NCI-H446 treated with DMSO at 0.1 percent for 48 hours (cell line): ENCODE data around the gene SLC22A17.
A peak's percentile ranks its signal among the peaks of the same experiment; 100 is the strongest.

Experiments used
- DNase-seq: peaks from one replicate; lab custom pipeline; 2025; lab: John Stamatoyannopoulos, UW

Gene SLC22A17

DNA sequence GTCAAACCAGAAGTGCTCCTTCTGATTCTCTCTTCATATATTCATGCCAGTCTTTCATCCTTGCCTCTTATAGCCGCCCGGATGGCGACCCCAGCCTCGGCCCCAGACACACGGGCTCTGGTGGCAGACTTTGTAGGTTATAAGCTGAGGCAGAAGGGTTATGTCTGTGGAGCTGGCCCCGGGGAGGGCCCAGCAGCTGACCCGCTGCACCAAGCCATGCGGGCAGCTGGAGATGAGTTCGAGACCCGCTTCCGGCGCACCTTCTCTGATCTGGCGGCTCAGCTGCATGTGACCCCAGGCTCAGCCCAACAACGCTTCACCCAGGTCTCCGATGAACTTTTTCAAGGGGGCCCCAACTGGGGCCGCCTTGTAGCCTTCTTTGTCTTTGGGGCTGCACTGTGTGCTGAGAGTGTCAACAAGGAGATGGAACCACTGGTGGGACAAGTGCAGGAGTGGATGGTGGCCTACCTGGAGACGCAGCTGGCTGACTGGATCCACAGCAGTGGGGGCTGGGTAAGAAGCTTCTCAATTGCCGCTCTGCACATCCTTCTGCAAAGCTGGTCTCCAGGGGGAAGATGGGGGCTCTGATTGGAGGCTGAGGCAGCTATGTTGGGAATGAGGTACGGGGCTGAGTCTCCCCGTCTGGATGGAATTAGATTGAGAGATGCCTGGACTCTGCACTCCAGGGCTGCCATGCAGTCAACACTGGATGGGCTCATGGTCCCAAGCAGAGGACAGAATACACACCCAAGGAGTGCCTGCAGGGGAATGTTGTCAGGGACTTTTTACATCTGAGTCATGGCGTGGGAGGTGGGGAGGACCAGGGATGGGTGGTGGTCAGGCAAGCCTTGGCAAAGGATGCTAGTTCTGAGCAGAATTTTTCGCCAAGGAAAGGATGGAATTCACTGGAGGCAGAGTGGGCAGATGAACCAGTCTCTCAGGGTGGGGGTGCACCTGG is 44.7 kb downstream of the SLC22A17 start:
- DNase-seq, result no peak

DNA sequence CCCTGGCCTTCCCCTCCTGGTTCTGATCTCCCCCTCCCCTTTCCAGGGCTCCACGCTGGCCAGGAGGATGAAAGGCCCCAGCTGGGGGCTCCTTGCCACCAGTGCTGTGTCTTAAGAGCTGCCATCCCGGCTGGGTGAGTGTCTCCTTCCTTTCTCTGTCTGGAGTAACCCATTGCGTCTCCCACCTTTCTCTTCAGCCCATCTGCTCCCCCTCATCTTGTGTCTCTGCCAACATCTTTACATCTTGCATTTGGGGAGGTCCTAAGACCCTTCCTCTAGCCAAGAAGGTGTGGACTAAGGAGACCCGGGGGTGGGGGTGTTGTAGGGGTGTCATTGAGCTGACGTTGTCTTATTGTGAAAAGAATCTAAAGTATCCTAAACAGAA is 45.5 kb downstream of the SLC22A17 start:
- DNase-seq, result no peak

DNA sequence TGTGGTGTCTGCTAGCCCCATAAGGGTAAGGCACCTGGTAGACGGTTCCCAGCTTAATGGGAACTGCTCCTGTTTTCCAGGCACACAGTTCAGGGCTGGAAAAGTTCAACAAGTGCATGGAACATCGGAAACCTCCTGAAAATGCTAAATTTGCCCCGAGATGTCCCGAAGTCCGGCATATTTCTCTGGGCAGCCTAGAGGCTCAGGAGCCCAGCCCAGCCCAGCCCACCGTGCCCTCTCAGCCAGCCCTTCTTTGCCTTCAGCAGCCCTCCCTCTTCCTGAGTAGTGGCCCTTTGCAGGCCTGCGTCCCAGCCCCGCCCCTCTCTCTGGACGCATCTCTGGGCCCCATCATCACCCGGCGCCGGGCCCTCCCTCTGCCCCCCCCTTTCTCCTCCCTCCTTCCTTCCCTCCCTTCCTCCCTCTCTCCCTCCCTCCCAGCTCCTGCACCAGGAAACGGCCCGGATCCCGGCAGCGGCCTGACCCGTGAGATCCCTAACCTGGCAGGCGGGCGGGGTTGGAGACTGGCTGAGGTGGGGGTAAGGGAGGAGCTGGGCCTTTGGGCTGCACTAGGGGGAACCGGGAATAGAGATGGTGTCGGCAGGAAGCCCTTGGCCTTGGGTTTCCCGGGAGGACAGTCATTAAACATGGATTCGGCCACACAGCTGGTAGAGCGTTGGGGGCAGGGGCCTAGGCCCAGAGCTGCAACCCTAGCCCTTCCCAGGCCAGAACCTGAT is 46.1 kb downstream of the SLC22A17 start, which contains the start of gene BCL2L2:
BCL2L2 (plus strand) TSS at position 422 of the 734 bp plus-strand sequence. CDS start 935 bp downstream, outside the sequence.
- peak; percentile 62 for DNase-seq

GRCh38 chr14:23302290-23303225 is 50.1 kb downstream of the SLC22A17 start, which contains the start of gene PPP1R3E:
Gene PPP1R3E (minus strand): TSS chr14:23302859. CDS start chr14:23302576, 283 bp downstream.
- DNase-seq, result peak; percentile 11

DNA sequence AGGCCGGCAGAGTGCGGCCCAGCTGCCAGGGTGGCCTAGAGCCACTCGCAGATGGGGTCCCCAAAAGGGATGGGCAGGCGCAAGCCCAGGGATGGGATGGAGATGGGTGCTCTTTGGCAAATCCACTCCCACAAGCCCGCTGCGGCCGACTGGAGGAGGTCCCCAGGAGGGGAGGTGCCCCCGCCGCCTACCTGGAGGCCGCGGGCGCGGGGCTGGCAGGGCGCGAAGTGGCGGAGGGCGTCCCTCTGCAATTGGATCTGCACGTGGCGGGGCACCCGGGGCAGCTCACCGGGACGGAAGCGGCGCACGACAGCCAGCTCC is 50.8 kb downstream of the SLC22A17 start:
- DNase-seq, result no peak

DNA sequence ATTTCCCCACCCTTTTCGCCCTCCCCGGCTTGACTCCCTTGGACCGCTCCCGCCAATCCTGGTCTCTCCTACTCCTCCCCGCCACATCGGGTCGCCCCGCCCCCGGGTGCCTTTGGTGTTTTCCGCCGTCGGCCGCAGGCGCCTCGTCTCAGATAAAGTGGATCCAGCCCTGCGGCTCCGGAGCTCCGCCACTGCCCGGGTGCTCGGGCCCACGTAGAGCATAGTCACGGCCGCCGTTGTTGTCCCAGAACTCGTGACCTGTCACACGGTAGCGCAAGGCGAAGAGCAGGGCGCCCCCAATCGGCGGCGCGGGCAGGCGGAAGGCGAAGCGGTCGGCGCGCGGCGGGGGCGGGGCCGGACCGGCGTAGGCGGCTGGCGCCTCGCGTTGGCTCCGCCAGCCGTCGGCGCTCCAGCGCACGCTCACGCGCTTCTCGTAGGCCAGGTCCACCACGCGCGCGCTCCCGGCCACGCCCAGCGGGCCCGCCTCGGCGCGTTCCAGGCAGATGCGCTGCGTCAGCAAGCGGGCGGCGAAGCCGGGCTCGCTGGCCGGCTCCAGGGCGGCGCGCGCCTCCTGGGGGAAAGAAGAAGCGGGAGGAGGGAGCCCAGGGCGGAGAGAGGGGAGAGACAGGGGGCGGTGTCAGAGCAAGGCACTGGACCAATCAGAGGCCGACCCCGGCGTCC is 51.3 kb downstream of the SLC22A17 start:
- peak; percentile 97 for DNase-seq

GRCh38 chr14:23300687-23301223 is 51.9 kb downstream of the SLC22A17 start:
- DNase-seq, result no peak

- DNase-seq, result no peak
Observed at GRCh38 chr14:23299986-23300686, 52.6 kb downstream of the SLC22A17 start.

DNA sequence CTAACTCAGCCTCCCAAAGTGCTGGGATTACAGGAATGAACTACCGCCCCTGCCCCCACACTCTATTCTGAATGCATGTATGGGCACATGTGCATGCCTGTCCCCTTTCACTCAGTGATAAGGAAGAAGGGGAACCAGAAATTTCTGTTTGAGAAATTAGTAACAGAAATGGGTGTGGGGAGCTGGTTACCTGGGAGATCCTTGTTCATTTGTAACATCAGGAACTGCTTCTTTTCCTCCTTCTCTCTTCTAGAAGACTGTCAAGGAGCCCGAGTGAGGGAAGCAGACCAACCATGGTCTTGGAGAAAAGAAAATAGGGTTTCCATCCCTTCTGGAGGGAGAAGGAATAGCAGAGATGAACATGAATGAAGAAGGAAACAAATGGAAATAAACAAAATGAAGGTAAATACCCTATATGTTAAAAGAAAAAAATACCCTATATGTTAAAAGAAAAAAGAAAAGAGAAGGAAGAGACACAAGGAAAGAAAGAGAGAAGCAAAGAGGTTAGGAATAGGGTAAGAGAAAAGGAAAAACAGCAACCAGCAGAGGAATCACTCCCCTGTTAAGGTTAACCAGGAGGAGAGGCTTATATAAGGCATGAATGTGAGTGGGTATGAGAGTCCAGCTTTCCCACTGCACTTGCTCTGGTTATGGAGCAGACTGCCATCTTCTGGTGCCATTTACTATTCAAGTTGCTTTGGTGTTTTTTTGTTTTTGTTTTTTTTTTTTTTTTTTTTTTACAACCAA is 53.3 kb downstream of the SLC22A17 start:
- peak; percentile 12 for DNase-seq

DNA sequence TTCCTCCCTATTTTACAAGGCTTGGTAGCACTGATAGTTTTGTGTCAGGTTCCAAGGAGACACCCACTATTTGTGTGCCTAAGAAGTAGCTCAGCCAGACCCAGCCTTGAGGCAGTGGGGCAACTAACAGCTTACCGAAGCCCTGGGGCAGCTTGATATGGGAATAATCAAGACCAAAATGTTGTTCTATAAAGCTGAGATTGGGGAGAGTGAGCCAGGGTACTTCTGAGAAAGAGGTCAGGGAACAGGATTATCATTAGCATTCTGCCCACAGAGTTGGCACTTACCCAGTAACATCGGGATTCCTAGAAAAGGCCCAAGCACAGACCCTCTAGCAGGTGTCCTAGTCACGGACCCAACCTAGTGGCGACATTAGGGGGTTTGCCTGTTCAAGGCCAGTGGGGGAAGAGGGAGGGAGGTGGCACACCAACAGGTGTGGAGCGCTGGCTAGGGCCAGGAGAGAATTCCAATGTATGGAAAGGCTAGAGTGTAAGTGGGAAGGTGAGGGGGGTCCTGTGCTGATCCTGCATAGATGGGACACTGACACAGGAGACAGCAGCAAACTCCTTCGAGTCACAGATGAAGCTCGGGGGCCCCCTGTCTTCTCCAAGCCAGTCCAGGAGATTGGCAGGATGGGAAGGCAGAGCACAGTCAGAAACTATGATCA is 54.9 kb downstream of the SLC22A17 start:
- DNase-seq, result no peak

GRCh38 chr14:23297096-23297495 is 55.6 kb downstream of the SLC22A17 start:
- DNase-seq, result no peak
